Stromal cell of bone marrow (primary cell): ENCODE data around the gene STXBP6.

Experiments used
- DNase-seq: peaks from one replicate; pipeline ENCODE4 v3.0.0-alpha.2; 2012; ENCODE audit warnings: low read depth

Gene STXBP6

DNA sequence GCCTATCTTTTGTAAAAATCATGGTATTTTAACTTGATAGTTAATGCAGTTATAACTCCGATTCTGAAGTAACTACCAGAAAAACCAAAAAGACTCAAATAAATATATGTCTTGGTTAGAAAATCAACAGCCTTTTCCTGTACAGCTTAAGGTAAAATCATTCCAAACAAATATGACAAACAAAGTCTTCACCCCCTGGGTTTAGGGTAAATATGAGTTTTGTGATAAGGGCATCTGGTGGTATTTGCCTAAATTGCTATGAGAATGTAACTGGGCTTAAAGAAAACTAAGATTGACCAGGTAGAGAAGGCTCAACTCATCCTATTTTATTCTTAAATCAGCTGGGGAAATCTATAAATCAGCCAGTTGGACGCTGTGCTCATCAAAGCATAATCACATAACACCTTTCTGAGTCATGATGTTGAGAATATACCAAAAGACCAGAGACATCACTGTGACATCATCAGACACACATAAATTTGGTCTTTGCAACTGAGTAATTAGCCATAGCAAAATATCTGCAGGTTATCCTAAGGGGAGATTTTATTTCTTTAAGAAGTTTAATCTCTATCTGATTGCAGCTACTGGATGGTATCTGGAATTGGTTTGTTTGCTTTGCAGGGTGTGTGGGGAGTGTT lies 133.9 kb downstream of the STXBP6 start:
- no peak for DNase-seq

DNA sequence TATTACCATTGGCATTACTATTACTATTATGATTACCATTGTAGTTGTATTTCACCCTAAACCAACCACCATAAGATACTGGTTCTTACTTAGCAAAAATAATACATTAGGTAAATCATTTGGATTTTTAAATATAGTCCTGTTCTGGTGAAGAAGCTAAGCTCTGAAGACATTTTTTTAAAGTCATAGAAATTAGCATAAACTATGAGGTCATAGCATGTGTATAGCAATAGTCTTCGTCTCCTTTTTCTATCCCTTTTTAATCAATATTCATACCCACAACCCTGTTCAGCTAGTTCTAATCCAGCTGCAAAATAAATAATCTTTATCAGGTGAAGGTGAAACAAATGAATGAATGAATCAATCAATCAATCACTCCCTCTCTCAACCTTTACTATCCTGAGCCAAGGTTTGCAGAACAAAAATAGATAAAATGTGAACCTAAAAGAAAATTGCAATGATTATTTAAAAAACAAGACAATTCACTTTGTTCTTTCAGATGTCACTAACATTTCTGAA lies 134.5 kb downstream of the STXBP6 start:
- no peak for DNase-seq

DNA sequence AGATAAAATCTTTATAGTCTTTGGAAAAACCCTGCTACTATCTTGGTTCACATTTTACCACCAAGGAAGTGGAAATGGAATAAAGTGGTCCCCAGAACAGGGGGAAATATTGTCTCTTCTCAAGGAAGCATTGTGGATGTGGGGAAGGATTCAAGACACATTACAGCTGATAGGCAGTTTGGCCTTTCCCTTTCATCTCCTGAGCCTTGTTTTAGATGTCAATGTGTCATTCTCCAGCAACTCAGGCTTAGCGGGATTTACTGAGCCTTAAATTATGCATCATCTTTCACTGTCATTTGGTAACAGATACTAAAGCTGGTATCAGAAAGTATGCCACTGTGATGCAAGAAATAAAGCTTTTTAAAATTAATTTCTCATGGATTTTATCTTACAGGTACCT lies 136.2 kb downstream of the STXBP6 start:
- no peak for DNase-seq

DNA sequence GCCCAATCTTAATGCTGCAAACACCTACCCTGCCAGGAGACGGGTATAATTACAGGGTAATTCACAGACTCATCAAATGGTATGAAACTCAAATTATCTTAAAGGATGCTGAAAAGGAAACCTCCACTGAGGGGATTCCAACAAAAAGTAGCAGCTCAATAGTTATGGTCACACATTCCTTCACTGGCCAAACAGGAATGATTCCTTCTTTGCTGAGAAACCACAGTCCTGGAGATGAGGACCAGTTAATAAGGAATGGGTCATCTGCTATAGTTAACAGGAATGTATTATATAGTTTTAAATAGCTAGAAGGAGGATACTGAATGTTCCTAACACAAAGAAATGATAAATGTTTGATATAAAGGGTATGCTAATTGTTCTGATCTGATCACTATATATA lies 136.9 kb downstream of the STXBP6 start:
- no peak for DNase-seq

DNA sequence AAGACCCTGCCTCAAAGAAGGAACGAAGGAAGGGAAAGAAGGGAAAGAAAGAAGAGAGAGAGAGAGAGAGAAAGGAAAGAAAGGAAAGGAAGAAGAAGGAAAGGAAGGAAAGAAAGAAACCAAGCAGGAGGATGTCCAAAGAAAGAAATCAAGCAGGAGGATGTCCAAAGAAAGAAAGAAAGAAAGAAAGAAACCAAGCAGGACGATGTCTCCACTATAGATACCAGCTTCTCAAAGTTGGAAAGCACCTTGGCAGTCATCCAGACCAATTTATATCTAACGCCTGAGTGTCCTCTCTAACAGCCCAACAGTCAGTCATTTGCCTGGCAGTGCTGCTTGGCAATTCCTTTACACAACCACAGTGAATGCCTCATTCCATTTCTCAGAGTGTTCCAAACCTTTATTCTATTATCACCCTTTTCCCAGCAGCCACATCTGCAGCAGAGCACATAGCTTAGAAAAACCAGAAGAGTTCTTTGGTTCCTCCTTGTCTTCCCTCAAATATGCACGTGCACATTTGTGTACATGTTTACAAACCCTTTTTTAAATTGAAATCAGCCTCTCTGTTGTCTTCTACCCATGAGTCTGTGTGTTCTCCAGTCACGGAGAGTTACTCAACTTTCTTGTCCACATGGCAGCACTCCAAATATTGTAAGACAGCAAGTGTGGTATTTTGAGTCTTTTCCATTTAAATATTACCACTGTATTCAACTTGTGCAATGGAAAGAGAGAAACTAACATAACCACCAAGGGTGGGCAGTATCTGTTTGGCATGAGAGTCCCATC lies 138.4 kb downstream of the STXBP6 start:
- peak; percentile 83 for DNase-seq

DNA sequence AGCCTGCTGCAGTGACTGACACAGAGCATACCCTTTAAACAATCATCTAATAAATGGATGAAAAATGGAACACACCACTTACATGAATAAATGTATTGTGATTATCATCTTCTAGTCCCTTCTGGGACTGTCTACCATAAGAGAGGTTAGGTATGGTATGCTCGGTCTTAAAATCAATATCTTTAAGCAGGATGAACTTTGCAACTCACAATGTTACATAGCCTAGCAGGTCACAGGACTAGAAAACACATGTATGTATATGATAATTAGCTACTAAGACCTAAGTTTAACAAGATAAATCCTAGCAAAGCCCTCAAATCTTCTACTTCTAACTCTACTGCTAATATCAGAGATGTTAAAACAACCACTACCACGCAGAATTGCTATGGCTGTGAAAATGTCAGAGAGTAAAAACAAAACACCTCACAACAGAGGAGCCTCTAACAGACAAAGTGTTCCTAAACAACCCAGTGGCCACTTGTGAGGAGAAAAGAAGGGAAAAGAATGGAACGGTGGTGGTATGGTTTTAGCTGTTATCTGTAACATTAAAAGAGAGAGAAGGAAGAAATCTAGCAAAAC lies 139.4 kb downstream of the STXBP6 start:
- no peak for DNase-seq

DNA sequence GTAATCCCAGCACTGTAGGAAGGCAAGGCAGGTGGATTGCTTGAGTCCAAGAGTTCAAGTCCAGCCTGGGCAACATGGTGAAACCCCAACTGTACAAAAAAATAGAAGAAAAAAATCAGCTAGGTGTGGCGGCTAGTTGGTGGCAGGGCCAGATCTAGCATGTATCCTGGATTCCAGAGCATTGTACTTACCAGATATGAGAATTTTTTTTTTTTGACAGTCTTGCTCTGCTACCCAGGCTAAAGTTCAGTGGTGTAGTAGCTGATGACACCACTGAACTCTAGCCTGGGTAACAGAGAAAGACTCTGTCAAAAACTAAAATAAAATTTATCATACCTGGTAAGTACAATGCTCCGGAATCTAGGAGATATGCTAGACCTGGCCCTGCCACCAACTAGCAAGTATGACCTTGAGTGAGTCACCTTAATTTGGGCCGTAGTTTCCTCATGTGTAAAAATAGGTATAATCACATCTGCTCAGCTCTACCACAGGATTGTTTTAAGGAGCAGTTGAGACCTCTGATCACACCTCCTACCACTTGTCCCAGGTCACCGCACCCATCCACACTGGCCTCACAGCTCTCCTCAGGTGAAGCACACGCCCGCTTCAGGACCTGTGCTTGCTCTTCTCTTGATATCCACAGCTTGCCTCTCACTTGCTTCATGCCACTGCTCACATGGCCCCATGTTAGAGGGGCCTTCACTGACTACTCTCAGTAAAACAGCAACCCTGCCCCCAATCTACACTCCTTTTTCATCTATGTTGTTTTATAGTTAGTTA lies 140.2 kb downstream of the STXBP6 start:
- DNase-seq, result no peak

DNA sequence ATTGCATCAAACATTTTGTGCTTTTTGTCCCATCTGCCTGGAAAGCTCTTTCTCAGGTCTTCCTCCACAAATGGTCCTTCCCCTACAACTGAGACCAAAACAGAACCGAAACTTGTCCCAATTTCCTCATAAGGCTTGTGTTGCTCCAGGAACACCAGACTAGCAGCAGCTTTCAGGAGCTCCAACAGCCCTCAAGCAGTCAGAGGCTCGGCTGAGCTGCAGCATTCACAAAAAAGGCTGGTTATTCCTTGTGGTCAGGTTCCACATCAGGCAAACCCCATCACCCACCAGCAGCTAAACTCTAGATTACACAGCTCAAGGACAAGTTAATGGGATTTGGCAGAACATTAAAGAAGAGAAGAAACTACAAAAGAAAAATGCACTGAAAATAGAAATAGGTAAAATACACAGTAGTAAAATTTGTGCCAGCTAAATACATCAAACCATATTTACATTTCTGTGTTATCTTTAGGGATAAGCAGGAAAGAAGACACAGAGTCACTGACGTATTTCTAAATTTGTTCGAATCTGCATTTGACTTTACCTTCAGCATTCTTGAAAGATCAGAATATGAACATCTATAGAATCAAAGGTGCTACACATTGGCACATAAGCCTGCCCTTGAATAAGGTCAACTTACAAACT lies 141.2 kb downstream of the STXBP6 start:
- DNase-seq, result no peak

DNA sequence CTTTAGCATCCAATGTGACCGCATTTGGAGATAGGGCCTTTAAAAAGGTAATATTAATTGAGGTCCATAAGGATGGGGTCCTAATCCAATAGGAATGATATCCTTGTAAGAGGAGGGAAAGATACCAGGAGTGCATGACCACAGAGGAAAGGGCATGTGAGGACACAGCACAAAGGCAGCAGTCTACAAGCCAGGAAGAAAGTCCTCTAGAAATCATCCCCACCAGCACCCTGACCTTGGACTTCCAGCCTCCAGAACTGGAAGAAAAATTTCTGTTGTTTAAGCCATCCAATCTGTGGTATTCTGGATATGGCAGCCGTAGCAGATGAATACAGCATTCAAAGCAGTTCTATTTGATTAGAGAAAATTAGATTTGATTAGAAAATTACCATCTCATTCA lies 145.4 kb downstream of the STXBP6 start:
- DNase-seq, result no peak

DNA sequence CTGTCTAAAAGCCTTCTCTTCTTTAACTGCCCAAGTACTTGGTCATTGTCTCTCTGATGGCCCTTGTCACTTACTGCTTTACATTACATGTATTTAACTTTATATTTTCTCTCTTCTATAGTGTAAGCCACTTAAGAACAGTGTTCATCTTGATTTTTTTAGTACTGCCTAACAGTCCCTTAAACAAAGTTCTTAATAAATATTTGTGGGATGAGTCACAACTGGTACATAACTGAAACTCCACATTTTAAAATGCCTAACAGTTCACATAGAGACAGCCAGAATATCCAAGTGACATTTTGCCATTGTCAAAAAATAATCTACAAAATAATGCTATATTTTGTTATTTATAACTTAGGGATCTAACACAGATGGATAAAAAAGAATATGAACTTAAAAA lies 146.6 kb downstream of the STXBP6 start:
- DNase-seq, result no peak

DNA sequence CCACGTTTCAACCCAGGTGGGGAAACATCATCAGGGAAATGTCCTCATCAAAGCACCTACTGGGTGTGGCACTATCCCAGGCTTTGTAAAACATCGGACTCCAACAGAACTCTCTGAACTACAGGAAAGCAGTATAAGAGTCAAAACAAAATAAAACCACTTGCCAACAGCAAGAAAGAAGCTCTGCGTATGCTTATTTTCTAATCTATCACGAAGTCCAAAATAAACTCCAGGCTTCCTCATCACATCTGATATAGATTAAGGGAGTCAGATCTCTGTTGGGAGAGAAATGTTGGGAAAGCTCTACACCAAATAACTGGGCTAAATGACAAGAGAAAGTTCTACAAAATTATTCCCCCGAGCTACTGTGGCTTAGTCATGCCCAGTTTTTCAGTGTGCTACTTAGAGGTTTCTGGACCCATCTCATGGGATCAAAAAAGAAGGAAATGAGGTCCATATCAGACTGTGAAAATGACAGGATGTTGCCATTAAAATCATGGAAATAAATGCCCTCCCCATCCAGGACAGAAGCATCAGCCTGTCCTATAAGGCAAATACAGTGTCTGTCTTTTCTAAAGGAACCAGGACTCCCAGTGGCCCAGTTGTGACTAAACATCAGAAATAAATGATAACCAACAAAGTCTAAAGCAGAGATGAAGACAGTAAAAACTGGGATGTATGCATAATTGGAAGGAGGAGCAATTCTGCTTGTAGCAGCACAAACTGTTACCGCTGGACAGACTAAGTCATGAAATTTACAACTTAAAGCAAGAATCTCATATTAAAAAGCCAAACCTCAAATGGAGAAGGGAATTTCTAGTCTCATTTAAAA lies 149.5 kb downstream of the STXBP6 start:
- DNase-seq, result peak; percentile 89

DNA sequence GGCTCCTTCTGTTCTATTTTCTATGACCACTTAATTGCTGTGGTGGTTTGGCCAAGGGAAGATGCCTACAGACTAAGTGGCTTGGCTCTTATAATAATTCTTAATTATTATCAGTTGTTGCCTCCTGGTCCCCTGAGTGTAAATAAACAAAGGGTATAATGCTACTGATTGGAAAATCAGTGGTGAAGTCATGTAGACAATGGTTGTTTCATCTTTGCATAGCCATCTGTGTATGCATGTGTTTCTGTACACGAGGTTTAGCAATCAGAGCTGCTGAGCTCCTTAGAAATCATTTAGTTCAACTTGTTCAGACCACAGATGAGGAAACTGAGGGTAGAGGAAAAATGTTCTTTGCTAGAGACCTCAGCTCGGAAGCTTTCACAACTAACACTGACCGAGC lies 152.2 kb downstream of the STXBP6 start:
- DNase-seq, result no peak

DNA sequence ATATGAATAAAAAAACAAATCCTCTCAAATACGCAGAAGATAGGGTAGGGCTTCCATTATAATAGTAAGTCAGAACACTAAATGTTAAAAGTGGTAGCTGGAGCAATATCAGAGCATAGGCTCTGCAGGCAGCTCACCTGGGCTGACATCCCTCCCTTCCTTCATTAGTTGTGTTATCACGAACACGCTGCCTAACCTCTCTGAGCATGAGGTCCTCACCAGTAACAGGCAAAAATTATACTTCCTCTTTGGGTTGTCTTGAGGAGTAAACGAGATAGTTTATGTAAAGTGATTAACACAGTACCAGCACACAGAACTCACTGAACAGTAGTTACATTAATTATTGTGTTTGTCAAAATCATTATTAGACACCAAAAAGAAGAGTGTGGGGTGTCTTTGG lies 154.3 kb downstream of the STXBP6 start:
- DNase-seq, result no peak

DNA sequence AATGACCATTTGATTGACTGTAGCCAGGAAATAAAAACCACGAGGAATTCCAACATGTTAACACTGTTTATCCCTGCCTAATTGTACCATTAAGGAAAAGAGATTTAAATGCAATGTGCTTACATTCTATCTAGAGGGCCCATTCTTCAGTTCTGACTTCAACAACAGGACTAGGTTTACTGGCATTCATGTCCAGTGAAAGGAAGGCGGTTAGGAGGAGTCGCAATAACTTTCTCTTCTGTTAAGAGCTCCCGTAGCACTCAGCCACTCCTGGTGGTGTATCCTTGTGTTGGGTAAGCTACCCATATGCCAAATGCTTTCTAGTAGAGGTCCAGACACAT lies 154.7 kb downstream of the STXBP6 start:
- no peak for DNase-seq

DNA sequence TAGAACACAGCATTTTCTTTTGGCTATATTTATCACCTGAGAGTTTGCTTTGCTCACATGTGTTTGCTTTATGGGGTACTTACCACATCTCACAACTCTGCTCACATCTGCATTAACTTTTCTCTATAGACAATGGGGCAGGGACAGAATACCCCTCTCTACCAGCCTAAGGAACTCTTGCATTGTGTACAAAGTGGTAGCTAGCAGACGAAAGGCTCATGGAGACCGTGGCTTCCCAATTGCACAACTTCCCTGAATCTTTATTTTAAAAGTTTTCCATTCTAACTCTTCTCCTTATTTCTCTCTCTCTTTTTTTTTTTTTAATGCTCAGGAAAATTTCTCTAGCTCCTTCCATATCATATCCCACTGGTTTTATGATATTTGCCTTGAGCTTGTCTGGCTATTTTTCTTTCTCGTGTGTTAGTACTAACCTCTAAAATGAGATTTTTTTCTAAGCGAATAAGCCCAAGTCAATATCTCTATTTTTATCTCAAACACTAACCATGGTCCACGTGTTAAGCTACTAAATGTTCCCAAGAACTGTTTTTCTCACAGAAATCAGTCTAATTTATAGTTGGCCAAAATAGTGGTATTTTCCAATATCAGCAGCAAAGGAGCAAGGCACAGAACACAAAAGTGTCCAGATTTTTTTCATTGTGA lies 155.2 kb downstream of the STXBP6 start:
- DNase-seq, result no peak

DNA sequence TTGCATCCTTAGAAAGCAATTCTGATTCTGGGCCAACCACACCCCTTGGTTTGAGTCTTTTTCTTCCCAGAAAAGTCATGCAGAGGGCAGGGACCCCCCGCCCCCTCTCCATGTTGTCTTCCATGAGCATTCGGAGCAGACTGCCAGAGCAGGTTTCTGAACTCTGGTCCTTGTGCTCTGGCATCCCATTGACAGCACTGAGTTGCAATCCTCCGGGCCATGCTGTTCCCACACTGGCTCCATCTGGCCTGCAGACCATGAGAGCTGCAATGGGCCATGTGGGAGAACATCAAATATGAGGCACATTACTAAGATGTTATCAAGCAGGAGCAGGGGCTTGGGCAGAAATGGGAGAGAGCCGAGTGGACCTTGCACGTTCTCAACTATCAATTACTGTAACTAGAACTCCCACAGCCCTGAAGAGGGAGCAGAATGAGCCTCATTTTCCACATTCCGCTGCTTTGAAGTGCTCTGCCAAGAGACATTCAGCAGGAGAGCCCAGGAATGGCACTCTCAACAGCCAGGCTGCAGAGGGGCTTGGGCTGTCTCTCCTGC lies 157.4 kb downstream of the STXBP6 start:
- no peak for DNase-seq

DNA sequence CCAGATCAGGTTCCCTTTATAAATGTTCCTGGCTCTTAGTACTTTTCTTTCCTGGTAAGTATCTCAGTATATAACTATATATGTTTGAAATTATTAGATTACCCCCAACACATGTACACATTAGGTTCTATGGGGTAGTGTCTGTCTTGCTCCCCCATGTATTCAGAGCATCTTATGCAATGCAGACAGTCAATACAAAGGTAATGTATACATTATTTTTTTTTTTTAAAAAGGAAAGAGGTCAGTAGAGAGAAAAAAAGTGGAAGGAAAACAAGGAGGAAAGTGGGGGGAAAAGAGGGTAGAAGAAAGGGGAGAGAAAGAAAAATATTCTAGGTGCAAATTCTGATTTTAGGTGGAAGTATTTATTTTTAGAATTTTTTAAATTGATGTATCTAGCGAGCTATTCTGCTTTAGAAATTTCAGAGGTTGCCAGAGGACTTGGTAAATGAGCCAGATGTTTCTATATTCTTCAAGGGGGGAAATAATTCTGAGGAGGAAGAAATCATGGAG lies 157.9 kb downstream of the STXBP6 start:
- DNase-seq, result no peak

DNA sequence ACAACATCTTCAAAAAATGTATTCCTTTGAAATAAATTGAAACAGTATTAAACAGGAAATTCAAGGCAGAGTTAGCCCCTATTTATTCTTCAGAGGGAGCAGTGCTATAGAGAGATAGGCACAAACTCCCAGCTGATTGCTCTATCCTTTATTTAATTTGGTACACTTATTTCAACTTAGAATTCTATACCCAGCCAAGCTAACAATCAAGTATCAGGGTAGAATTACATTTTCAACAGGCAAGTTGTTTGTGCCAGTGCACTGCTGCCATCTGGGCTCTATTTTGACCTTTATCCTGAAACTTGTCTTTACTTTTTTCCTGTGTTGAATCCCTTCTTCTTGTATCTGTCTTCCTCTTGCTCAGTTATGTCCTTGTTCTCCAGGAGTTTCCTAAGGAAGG lies 159.2 kb downstream of the STXBP6 start:
- DNase-seq, result no peak

DNA sequence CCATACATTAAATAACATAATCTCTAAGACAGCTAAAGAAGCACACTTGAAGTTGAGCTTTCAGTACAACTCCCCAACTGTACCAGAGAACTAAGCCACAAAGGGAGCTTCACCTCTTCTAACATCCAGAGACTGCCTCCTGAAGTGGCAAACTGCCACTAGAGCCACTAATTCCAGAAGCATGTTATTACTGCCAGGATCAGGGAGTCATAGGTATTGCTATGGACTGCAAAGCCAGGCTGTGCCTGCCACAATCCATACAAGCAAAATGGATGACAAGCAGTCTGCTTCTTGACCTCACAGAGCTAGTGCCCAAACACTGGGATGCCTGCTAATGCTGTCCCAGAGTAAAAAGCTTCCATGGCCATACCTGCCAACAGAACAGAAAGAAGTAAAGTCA lies 160.1 kb downstream of the STXBP6 start:
- DNase-seq, result no peak

DNA sequence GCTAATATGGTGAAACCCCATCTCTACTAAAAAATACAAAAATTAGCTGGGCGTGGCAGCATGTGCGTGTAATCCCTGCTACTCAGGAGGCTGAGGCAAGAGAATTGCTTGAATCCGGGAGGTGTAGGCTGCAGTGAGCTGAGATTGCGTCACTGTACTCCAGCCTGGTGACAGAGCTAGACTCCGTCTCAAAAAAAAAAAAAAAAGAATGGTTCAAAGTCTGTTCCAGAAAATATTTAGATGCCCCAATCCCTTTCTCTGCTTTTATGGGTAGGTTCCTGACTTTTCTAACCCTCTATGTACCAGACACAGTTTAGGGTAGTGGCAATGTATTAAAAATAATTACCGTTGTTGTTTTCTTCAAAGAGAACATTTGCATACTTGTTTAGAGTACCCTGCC lies 161.4 kb downstream of the STXBP6 start:
- DNase-seq, result no peak
